ENCODE data around the gene TTLL7.

DNA sequence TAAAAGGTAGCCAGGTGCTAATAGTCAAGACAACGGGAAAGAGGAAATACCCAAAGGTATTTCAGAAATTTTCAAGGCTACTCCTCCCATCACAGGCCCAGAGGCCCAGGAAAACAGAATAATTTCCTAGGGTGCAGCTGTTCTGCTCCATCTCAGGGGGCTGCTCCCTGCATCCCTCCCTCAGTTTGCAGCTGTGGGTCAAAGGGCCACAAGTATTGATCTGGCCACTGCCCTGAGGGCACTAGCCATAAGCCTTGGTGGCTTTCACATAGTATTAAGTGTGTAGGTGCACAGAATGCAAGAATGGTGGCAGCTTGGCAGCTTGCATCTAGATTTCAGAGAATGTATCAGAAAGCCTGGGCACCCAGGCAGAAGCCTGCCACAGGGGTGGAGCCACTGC, 179.5 kb downstream of the TTLL7 start:
- TF ChIP-seq, protein P1, sequence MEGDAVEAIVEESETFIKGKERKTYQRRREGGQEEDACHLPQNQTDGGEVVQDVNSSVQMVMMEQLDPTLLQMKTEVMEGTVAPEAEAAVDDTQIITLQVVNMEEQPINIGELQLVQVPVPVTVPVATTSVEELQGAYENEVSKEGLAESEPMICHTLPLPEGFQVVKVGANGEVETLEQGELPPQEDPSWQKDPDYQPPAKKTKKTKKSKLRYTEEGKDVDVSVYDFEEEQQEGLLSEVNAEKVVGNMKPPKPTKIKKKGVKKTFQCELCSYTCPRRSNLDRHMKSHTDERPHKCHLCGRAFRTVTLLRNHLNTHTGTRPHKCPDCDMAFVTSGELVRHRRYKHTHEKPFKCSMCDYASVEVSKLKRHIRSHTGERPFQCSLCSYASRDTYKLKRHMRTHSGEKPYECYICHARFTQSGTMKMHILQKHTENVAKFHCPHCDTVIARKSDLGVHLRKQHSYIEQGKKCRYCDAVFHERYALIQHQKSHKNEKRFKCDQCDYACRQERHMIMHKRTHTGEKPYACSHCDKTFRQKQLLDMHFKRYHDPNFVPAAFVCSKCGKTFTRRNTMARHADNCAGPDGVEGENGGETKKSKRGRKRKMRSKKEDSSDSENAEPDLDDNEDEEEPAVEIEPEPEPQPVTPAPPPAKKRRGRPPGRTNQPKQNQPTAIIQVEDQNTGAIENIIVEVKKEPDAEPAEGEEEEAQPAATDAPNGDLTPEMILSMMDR (IDR thresholded peaks at IDR 0.05), result no peak
- TF ChIP-seq POLR2A (IDR thresholded peaks at IDR 0.05), result no peak
